GM12874 (cell line): ENCODE measurements around the gene GNA15.

Experiments
- TF ChIP-seq, protein P1 (sequence below): IDR thresholded peaks from 2 replicates; pipeline ENCODE4 v1.5.1; 2011; ENCODE audit warnings: low read depth, mild to moderate bottlenecking, control low read depth, low read length, moderate library complexity; ENCODE audit not compliant: insufficient read depth

The GNA15 gene

GRCh38 chr19:3196933-3197205 is 61.0 kb downstream of the GNA15 start:
- TF ChIP-seq, protein P1, sequence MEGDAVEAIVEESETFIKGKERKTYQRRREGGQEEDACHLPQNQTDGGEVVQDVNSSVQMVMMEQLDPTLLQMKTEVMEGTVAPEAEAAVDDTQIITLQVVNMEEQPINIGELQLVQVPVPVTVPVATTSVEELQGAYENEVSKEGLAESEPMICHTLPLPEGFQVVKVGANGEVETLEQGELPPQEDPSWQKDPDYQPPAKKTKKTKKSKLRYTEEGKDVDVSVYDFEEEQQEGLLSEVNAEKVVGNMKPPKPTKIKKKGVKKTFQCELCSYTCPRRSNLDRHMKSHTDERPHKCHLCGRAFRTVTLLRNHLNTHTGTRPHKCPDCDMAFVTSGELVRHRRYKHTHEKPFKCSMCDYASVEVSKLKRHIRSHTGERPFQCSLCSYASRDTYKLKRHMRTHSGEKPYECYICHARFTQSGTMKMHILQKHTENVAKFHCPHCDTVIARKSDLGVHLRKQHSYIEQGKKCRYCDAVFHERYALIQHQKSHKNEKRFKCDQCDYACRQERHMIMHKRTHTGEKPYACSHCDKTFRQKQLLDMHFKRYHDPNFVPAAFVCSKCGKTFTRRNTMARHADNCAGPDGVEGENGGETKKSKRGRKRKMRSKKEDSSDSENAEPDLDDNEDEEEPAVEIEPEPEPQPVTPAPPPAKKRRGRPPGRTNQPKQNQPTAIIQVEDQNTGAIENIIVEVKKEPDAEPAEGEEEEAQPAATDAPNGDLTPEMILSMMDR, result no peak

DNA sequence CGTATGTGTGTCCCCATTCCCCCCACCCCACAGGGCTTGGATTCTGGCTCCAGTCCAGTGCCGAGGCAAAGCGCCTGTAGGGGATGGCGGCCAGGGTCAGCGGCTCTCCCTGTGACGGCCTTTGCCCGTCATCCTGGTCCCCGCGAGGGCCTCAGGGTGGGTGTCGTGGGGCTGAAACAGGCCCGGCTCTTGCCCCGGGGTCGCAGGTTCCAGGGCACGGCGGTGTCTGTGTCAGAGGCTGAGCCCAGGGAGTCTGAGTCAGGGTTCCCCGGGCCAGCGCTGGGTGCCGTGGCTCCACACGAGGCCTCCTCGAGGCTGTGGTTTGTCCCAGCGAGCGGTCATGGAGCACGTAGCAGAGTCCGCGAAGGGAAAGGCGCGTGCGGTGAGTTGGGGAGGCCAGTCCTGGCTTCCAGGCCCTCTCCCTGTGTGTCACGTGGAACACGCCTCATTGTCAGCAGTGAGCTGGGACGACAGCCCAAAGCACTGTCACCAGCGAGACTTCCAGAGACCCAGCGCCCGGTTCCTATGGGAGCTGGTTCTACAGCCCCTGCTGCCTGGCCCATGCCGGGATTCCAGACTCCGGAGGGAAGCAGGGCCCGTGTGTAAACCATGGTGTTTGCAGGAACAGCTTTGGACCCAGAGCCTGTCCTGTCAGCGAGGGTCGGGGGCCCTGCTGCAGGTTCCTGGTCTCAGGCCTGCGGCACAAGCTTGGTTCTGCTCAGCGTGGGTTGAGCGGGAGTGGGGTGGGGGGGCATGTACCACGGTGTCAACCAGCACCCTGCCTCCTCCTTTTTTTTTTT is 63.3 kb downstream of the GNA15 start:
- TF ChIP-seq, protein P1, result no peak

GRCh38 chr19:3201072-3201700 is 65.4 kb downstream of the GNA15 start:
- TF ChIP-seq, protein P1, result no peak

GRCh38 chr19:3201911-3202310 is 66.1 kb downstream of the GNA15 start:
- TF ChIP-seq, protein P1, result no peak

GRCh38 chr19:3202346-3202745 is 66.5 kb downstream of the GNA15 start:
- TF ChIP-seq, protein P1, result no peak

DNA sequence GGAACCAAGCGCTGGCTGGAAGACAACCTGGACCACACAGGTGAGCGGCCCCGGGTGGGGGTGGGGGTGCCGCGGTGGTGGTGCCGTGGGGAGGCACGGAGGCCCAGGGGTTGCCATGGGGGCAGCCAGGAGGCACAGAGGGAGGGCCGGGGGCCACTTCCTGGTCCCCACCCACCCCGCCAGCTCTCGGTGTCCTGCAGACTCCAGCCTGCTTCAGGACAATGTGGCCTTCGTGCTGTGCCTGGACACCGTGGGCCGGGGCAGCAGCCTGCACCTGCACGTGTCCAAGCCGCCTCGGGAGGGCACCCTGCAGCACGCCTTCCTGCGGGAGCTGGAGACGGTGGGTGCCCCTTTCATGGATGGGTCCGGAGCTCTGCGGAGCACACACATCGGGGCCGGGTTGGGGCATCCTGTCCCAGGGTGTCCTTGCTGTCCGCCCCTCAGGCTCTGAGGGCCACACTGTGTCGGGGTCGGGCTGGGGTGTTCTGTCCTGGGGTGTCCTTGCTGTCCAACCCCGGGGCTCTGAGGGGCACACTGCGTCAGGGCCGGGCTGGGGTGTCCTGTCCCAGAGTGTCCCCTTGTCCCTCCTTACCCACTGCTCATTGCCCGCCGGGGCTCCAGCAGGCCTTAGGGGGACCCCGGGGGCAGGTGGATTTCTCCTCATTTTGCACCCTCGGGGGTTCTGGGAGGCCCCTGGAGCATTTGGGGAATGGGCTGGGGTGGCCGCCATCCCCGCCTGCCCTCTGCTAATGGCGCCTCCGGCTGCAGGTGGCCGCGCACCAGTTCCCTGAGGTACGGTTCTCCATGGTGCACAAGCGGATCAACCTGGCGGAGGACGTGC is 68.2 kb downstream of the GNA15 start:
- TF ChIP-seq, protein P1, result no peak

GRCh38 chr19:3204646-3205275 is 68.9 kb downstream of the GNA15 start:
- TF ChIP-seq, protein P1, result no peak
